SK-MEL-5 (cell line): Measurements from ENCODE around the gene LY6G5B. TPM values are rescaled to one million over a fixed set of nuclear protein-coding genes. Genes with fewer than 3 reads are reported as not detected.
A peak's percentile ranks its signal among the peaks of the same experiment; 100 is the strongest.

Experiments
- DNase-seq: peaks from one replicate; pipeline ENCODE4 v3.0.0-alpha.2; 2016; ENCODE audit warnings: low read depth, low spot score
- in situ Hi-C: cut with HindIII; loops from 2 replicates; pipeline ENCODE4 v1.10.0; 2016; ENCODE audit warnings: low sequenced_read_pairs, high pct_unique_total_duplicates, low pct_unique_long_range_greater_than_20kb
- total RNA-seq: library from RNA; depleted of rRNA; stranded (reverse); fragments of >200 nt; shearing (Covaris generic); gene quantifications from 2 replicates; pipeline ENCODE4 v1.2.3, GENCODE V29; 2014

The LY6G5B gene
- total RNA-seq, 1 experiment from 2014 or later: 0.87 TPM

GRCh38 chr6:31636698-31637596 lies 32.8 kb upstream of the LY6G5B start:
- no peak for DNase-seq

GRCh38 chr6:31639043-31639442 lies 30.7 kb upstream of the LY6G5B start:
- no peak for DNase-seq
- in situ Hi-C loops: no loop called here

More at GRCh38 chr6:31636698-31637596, 32.8 kb upstream of the LY6G5B start:
- in situ Hi-C loops: no loop called here

- no peak for DNase-seq
- in situ Hi-C loops: no loop called here
These were observed 30.3 kb upstream of the LY6G5B start for GRCh38 chr6:31639449-31639861.

GRCh38 chr6:31640612-31641011 lies 29.2 kb upstream of the LY6G5B start:
- in situ Hi-C loops: no loop called here
- DNase-seq: no peak

GRCh38 chr6:31641370-31641769 lies 28.4 kb upstream of the LY6G5B start:
- in situ Hi-C loops: no loop called here
- DNase-seq: no peak

- no peak for DNase-seq
- in situ Hi-C loops: no loop called here
These were observed 26.8 kb upstream of the LY6G5B start for GRCh38 chr6:31642798-31643570.

- in situ Hi-C loops: no loop called here
These were observed 25.8 kb upstream of the LY6G5B start for GRCh38 chr6:31643818-31644454.

GRCh38 chr6:31645325-31645724 lies 24.5 kb upstream of the LY6G5B start:
- DNase-seq: no peak
- in situ Hi-C loops: no loop called here

More at GRCh38 chr6:31643818-31644454, 25.8 kb upstream of the LY6G5B start:
- no peak for DNase-seq

- peak; percentile 76 for DNase-seq
- in situ Hi-C loops: no loop called here
These were observed 18.1 kb upstream of the LY6G5B start for GRCh38 chr6:31651602-31652191.

- in situ Hi-C loops: no loop called here
- DNase-seq: peak; percentile 90
These were observed 16.7 kb upstream of the LY6G5B start for GRCh38 chr6:31652925-31653724.

GRCh38 chr6:31654574-31655348 lies 15.0 kb upstream of the LY6G5B start:
- DNase-seq: no peak
- in situ Hi-C loops: no loop called here

GRCh38 chr6:31655349-31656237 lies 14.2 kb upstream of the LY6G5B start, which contains the start of gene APOM:
Gene APOM, plus strand, starts transcription at chr6:31655894. Its CDS starts 73 bp downstream, at chr6:31655967.
- no peak for DNase-seq
- in situ Hi-C loops: no loop called here

GRCh38 chr6:31657406-31658157 lies 12.2 kb upstream of the LY6G5B start:
- in situ Hi-C loops: no loop called here
- no peak for DNase-seq

- in situ Hi-C loops: no loop called here
- DNase-seq: no peak
These were observed 11.6 kb upstream of the LY6G5B start for GRCh38 chr6:31658158-31658688.
